Raji (cell line): Measurements from ENCODE around the gene HCAR1.
A peak's percentile ranks its signal among the peaks of the same experiment; 100 is the strongest.
"Not testable (repeated sequence)": the region's sequence is repeated elsewhere in the genome, so short reads cannot be mapped to it uniquely, and the experiment has no call there.

Experiments used
- POLR2A ChIP-seq: IDR thresholded peaks from 2 replicates; pipeline ENCODE4 v1.6.1; 2011; ENCODE audit warnings: low read depth, low read length, control low read depth; ENCODE audit not compliant: insufficient read depth

The HCAR1 gene

GRCh38 chr12:122726080-122726558 is 4.5 kb downstream of the HCAR1 start:
- no peak for TF ChIP-seq POLR2A

GRCh38 chr12:122725452-122726079 is 5.1 kb downstream of the HCAR1 start:
- no peak for TF ChIP-seq POLR2A

- 0 out of 2 replicates have a peak, but pooled peaks have one; percentile 17 for TF ChIP-seq POLR2A
These were observed 5.9 kb downstream of the HCAR1 start for GRCh38 chr12:122724641-122725243.

GRCh38 chr12:122722387-122722786 is 8.3 kb downstream of the HCAR1 start:
- TF ChIP-seq POLR2A: no peak

GRCh38 chr12:122721057-122721545 is 9.5 kb downstream of the HCAR1 start:
- no peak for TF ChIP-seq POLR2A

GRCh38 chr12:122716658-122717057 is 14.0 kb downstream of the HCAR1 start, which contains the start of gene HCAR3:
Gene HCAR3 (minus strand): TSS chr12:122716811. CDS start chr12:122716737, 74 bp downstream.
- TF ChIP-seq POLR2A: not testable (repeated sequence)

- not testable (repeated sequence) for TF ChIP-seq POLR2A
These were observed 27.6 kb downstream of the HCAR1 start, which contains the start of gene HCAR2 for GRCh38 chr12:122702890-122703611. Gene HCAR2 (minus strand): TSS chr12:122703357. CDS start chr12:122703283, 74 bp downstream.

GRCh38 chr12:122691566-122691965 is 39.1 kb downstream of the HCAR1 start:
- no peak for TF ChIP-seq POLR2A

- no peak for TF ChIP-seq POLR2A
These were observed 42.4 kb downstream of the HCAR1 start for GRCh38 chr12:122688291-122688690.

GRCh38 chr12:122687086-122687485 is 43.6 kb downstream of the HCAR1 start:
- no peak for TF ChIP-seq POLR2A

GRCh38 chr12:122686538-122686937 is 44.1 kb downstream of the HCAR1 start:
- TF ChIP-seq POLR2A: no peak

GRCh38 chr12:122684297-122684813 is 46.3 kb downstream of the HCAR1 start:
- TF ChIP-seq POLR2A: no peak

GRCh38 chr12:122681814-122682213 is 48.8 kb downstream of the HCAR1 start:
- no peak for TF ChIP-seq POLR2A
